Stimulated activated CD4-positive, alpha-beta T cell treated with anti-CD3 and anti-CD28 coated beads, Interleukin-15, amount 100 ng/mL, for 1 hour (primary cell): ENCODE results near the gene PARP15.
"Not testable (repeated sequence)": the region's sequence is repeated elsewhere in the genome, so short reads cannot be mapped to it uniquely, and the experiment has no call there.

Experiments
- DNase-seq, 2 donors: peaks; one replicate each; pipeline ENCODE4 v3.0.0-alpha.2; 2020; ENCODE audit warnings: low read depth in 1 of 2, low spot score in 1 of 2

PARP15 gene

DNA sequence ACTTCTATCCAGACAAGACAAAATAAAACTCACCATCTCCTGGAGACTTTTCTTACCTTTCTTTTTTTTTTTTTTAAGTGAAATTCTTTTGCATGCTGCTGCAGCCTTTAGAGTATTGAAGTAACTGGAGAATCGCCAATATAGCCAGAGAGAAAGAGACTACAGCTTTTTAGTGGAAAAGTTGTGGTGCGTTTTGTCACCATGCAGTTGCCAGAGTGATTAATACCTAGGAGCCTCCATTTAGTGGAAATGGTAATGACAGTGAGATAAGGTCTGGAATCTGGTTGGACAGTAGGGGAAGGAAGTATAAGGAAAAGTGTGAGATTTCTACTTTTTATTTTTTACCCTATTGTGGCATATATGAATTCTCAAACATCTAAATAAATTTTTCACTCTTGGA is 85.1 kb downstream of the PARP15 start:
- no peak for DNase-seq

DNA sequence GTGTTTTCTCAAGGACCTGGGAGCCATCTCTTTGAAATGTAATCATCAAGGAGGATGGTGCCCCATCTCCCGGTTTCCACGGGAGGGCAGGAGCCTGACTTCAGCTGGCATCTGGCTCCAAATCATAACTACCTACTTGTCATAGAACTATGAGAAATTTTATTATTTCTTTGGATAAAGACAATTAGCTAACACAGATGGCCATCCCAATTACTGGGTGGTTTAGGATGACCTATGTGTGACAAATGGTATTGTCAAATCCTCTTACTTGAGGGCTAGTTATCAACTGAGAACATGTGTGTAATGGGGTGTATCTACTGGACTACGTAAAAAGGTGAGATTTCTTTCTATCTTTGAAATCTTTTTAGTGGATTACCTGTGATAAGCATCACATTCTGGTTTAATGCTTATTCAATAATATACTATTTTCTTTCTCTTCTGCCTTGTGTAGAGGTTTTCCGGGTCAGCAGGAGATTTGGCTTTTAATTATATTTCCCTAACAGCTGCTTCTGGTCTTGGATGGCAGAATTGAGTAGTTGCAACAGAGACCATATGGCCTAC is 87.9 kb downstream of the PARP15 start:
- no peak for DNase-seq

DNA sequence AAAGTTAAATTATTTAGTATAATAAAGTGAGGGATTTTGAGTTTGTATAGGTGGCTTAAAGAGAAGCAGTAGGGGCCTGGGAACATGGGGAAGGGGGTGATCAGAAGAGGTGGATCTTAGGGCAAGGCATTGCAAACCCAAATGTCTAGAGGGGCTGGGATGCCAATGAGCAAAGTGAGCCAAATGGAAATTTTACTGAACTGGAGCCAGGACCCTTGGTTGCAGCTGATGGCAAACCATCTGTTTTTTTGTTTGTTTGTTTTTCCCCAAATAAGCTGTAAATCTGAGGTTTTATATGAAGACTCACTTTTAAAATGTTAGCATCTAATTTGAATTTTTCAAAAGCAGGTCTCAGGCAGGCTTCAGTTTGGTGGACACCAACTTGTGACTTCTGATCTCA is 88.4 kb downstream of the PARP15 start:
- DNase-seq = no peak

DNA sequence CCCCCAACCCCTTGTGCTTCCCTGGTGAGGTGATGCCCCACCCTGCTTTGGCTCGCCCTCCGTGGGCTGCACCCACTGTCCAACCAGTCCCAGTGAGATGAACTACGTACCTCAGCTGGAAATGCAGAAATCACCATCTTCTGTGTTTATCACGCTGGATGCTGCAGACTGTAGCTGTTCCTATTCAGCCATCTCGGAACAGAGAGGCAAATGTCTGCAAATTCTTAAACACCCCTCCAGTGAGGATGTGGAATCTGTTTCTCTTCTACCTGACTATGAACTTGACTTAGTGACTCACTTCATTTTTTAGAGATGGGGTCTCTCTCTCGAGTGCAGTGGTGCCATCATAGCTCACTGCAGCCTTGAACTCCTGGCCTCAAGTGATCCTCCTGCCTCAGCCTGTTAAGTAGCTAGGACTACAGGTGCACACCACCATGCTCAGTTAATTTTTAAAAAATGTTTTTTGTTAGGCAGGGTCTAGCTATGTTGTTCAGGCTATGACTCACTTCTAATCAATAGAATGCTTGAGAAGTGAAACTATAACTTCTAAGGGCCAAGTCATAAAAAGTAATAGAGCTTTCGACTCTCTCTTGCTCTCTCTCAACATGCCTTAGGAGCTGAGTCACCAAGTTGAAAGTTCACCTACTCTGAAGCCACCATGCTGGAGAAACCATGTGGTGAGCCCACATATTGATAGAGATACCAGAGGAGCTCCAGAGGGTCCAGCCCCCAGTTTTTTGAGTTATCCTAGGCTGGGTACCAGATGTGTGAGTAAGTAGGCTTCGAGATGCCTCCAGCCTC is 91.7 kb downstream of the PARP15 start:
- DNase-seq = no peak

DNA sequence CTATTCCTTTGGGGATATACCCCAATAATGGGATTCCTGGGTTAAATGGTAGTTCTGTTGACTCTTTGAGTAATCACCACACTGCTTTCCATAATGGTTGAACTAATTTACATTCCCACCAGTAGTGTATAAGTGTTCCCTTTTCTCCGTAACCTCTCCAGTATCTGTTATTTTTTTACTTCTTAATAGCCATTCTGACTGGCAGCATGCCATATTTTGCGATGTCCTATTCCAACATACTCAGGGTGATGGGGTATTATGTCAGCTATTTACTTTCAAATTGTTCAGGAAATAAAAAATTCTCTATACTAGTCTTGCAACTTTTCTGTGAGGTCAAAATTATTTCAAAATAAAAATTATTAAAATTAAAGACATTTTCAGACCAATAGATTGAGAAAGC is 94.1 kb downstream of the PARP15 start:
- DNase-seq = no peak

DNA sequence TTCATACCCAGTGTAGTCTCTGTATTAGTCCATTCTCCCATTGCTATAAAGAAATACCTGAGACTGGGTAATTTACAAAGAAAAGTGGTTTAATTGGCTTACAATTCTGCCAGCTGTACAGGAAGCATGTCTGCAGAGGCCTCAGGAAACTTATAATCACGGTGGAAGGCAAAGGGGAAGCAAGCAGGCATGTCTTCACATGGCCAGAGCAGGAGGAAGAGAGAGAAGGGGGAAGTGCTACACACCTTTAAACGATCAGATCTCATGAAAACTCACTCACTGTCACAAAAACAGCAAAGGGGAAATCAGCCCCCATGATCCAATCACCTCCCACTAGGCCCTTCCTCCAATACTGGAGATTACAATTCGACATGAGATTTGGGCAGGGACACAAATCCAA is 96.9 kb downstream of the PARP15 start:
- DNase-seq = no peak

DNA sequence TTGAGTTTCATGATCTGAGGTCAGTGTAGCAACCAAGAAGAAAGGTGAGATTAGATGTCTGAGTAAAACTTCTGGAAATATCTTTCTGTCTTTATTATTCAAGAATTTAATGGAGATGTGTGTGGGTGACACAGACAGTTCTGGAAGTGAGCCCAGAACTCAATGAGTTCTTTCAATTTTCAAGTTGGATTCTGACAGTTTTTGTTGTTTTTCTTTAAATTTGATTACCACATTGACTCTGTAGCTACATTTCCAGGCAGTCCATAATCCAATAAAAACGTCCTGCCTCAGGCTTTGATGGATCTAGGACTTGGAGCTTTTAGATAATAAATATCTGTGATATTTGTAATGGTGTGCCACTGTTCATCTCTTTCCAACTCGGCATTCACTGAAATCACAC is 99.3 kb downstream of the PARP15 start:
- DNase-seq = no peak

DNA sequence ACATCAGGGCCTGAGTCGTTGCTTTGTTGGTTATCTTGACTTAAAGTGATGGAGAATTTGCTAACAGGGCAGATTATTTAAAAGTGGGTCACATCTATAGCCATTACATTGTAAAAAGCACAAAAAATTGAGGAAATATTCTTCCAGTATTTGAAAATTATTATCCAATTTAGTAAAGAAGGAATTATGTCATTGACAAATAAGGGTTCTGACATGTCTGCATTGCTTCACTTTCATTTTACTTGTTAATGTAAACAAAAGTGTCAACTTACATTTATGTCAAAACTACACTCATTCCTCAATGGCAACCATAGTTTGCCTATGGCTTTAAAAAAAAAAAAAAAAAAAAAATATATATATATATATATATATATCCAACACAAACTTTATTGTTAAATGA is 99.8 kb downstream of the PARP15 start:
- no peak for DNase-seq

DNA sequence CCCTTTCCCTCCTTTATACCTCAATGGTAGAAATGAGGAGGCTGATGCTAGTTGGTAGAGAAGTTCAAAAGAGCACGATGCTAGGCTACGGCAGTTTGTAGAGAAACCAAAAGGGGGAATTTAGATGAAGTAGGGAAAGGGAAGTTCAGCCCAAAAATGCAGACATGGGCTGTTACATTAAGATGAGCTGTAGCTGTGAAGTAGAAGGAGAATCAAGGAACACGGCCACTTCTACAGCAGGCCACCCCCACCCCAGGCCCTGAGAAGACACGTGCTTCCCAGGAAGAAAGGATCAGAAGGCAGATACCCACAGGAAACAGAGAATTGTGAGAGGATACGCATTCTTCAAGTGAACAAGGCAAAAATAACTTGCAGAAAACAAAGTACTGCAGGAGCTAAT is 101.1 kb downstream of the PARP15 start:
- DNase-seq = no peak

DNA sequence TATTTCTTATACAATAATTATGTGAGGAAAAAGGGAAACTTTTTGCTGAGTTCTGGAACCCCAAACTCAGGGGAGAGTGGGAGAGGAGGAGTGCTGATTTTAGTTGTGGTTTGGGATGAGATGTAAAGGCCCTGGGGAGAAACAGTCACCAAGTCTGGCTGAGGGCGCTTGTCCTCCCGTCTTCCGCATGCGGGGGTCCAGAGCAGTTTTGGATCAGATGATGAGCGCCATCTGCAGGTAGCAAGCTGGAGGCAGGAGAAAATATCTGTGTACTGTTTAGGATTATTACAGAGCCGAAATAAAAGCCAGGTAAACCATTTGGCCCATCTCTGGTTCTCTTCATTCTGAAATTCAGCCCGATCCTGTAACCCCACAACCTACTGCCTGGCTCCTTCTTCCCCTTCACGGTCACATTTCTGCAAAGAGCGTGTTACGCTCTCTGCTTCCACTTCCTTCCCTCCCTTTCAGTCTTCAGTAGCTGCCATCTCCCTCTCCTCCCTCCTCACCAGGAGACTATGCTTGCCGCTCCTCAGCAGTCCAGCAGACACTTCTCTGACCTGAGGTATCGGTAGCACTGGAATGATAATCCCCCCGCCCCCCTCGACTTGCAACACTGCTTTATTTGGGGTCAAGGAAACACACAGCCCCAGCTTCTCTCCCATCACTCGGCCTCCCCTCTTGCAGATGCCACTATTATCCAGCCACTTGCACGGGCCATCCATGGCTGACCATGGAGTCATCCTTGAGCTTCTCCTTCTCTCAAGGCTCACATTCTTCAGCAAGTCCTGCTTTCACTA is 101.8 kb downstream of the PARP15 start:
- DNase-seq = peak; percentile 60 to 63

DNA sequence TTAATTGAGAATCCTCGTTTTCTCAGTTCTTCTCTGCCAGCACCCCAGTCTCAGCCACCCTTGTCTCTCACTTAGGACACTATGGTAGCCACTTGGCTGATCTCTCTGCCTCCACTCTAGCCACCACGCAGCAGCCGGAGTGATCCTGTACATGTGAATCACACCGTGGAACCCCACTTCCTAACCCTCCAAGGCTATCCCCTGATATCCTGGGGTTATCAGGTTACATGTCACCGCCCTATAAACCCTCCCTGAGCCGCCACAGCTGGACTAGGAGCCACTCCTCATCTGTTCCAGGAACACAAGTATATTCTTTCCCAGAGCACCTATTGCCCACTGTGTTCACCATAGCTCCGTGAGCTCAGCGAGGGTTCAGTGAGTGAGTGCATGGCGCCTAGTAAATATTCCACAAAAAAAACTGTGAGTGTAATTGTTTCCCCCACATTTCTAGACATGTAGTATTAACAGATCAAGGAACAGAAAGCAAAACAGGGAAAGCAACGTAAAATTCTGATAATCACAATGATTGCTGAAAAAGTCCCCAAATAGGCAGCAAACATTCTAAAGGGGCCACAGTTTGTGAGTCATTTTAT is 102.5 kb downstream of the PARP15 start:
- no peak for DNase-seq

DNA sequence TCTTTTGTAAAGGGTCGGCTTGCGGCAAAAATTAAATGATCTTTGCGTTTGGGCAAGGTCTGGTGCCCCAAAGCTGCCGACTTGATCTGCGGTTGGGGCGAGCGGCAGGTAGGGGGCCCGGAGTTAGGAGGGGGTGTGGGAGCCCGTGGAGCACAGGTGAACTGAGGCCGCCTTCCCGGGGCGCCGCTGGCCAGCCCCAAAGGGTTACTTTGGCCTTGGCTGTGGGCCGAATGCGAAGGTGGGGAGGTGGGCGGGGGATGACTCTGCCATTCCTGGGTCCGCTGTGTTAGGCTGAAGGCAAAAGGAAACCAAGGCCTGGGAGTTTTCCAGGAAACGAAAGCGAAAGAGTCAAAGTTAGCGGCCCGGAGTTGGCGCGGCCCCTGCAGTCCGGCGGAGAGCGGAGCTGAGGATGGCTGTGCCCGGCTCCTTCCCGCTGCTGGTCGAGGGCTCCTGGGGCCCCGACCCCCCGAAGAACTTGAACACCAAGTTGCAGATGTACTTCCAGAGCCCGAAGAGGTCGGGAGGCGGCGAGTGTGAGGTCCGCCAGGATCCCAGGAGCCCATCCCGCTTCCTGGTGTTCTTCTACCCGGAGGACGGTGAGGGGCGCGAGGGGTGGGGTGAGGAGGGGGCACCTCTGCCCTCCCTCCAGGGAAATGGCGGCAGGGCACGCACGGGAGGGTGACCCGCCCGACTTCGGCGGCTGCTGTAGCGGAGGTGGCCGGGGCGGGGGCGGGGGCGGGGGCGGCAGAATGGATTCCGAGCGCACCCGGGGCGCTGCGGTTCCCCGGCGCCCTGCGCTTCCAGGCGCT is 103.2 kb downstream of the PARP15 start, which contains the start of gene PARP14:
PARP14 (plus strand) TSS at position 365 of the 809 bp plus-strand sequence; CDS start at position 410, 45 bp downstream.
- DNase-seq = peak; percentile 36 to 43

DNA sequence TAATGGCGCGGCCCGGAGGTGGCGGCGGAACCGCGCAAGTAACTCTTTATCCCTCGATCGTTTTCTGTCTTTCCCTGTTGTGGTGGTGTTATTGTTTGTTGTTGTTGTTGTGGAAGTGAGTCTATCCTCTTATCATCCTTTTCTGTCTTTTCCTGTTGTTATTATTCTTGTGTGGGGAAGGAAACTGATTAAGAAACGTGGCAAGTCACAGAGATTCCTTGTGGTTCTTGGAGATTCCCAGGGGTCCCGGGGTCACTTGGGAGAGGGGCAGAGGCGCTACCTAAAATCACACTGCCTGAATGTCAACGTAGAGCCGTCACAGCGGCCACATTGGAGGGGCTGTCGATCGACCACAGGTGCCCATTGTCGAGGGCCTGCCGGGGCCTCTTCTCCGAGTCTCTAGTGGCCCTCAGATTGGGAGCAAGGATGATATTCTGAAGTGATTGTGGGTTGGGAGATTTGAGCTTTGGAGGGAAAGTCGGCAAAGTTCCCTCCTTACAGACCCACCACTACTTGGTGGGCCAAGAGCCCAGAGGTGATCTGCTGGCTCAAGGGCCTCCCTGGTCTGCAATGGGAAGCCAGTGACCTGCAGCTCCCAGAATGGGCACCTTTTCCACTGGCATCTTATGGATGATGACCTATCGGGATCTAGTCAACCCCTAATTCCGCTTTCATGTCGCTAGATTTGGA is 104.0 kb downstream of the PARP15 start:
- DNase-seq = no peak

DNA sequence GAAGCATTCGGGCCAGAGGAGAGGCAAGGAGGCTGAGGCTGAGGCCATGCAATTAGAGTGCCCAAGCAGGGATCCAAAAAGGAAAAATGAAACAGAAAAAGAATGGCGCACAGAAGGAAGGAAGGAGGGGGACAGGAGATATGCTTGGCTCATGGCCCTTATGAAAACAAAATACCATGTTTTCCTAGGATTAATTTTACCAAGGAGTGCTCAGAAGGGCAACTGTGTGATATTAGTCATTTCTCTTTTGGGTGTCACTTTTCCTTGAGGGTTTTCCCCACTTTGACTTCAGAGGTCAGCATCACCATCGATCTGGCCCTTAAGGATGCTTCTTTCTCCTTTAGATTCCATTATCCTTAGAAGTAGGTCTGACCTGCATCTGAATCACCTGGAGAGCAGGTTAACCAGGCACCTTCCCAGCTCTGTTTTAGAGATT is 104.5 kb downstream of the PARP15 start:
- no peak for DNase-seq

DNA sequence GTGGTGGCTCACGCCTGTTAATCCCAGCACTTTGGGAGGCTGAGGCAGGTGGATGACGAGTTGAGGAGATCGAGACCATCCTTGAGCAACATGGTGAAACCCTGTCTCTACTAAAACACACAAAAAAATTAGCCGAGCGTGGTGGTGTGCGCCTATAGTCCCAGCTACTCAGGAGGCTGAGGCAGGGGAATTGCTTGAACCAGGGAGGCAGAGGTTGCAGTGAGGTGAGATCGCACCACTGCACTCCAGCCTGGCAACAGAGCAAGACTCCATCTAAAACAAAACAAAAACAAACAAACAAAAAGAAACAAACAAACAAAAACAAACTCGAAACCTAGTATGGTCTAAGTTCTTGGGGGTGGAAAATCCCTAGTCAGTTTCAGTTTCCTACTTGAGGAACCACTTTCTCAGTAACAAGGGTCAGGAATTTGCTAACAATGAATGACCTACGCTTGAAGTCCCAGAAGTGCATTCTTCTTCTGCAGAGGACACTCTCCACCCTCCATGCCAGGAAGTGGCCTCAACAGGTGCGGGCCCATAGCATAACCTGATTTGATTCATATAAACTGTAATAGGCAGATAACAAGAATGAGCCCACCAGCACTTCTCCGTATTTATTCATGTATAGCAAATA is 105.4 kb downstream of the PARP15 start:
- DNase-seq = not testable (repeated sequence)

DNA sequence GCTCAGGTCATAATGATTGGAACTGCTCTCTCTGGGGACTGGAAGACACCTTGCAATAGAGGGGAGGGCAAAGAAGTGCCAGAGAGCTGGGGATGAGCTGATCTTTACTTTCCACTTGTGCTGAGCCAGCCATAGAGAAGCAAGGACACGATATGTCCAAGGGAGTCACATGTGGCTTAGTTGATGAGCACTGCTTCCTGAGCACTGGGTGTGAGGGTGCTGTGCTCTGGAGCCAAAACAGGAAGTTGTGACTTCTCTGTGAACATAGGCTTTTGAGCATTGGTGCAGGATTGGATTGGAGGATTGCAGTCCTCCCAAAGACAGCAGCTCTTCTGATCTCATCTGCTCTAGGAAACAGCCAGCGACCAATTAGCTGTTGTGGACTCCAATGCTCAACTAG is 109.8 kb downstream of the PARP15 start:
- DNase-seq = no peak
